Upper lobe of left lung (tissue), 6 donors: ENCODE results near the gene PPRC1. TPM values are rescaled to one million over a fixed set of nuclear protein-coding genes. Genes with fewer than 3 reads are reported as not detected.

Experiments
- ATAC-seq, 2 donors: fragments of 200-7000 bp; cut with Tn5 transposase; one replicate each; pipeline ENCODE4 v1.9.1; 2022; ENCODE audit warnings: mild to moderate bottlenecking in 2 of 2, moderate library complexity in 2 of 2; ENCODE audit not compliant: low FRiP score in 2 of 2
- DNase-seq, 2 donors: peaks; one replicate each; pipeline ENCODE4 v3.0.0-alpha.2; 2019 to 2020
- H3K27ac ChIP-seq, 4 donors: fragments of 200-600 bp; sonication (generic); one replicate each; pipeline ENCODE4 v1.5.1; 2016 to 2019
- H3K27me3 ChIP-seq, 4 donors: fragments of 200-600 bp; sonication (generic); one replicate each; pipeline ENCODE4 v1.5.1; 2017 to 2019
- H3K36me3 ChIP-seq, 4 donors: fragments of 200-600 bp; sonication (generic); one replicate each; pipeline ENCODE4 v1.5.1; 2016 to 2019
- H3K4me1 ChIP-seq, 4 donors: fragments of 200-600 bp; sonication (generic); one replicate each; pipeline ENCODE4 v1.5.1; 2018 to 2019
- H3K4me3 ChIP-seq, 4 donors: fragments of 200-600 bp; sonication (generic); one replicate each; pipeline ENCODE4 v1.5.1; 2017 to 2019; ENCODE audit warnings: mild to moderate bottlenecking in 2 of 4, moderate library complexity in 1 of 4
- H3K9me3 ChIP-seq, 4 donors: fragments of 200-600 bp; sonication (generic); one replicate each; pipeline ENCODE4 v1.5.1; 2018 to 2019
- EP300 ChIP-seq, 4 donors: sonication (generic); formaldehyde crosslinking; IDR thresholded peaks; one replicate each; pipeline ENCODE4 v1.5.1; 2017; ENCODE audit warnings: antibody characterized with exemption in 4 of 4, control low read depth in 2 of 4
- POLR2A ChIP-seq, 4 donors: fragments of 450-650 bp; IDR thresholded peaks; one replicate each; pipeline ENCODE4 v1.5.1; 2016 to 2017; ENCODE audit warnings: antibody characterized with exemption in 4 of 4, mild to moderate bottlenecking in 2 of 4
- POLR2AphosphoS5 ChIP-seq, 2 donors: sonication (generic); formaldehyde crosslinking; IDR thresholded peaks; one replicate each; pipeline ENCODE4 v1.5.1; 2017; ENCODE audit warnings: antibody characterized with exemption in 2 of 2
- WGBS, 2 donors: methylation state at CpG; one replicate each; pipeline ENCODE4 v1.1.5; 2017 to 2018; 5-methylcytosine and 5-hydroxymethylcytosine counted together
- total RNA-seq, 6 donors: library from RNA; depleted of rRNA in 4 of 6; stranded (reverse); fragments of >200 nt in 4 of 6; gene quantifications; one replicate each; pipeline versions ENCODE4 v1.1.0 to v1.2.1, GENCODE V29; 2016 to 2021
- TF ChIP-seq, protein P1 (sequence below), 6 experiments: fragments of 450-650 bp in 4 of 6; fragments of 200-600 bp in 2 of 6; sonication (generic) in 2 of 6; IDR thresholded peaks; one replicate each; pipeline ENCODE4 v1.5.1; 2016 to 2019; ENCODE audit warnings: antibody characterized with exemption in 6 of 6
- donor health status: DM: no; HTN: no; CAD: no; lungs with moderate emphysema.
- donor health status: DM: no; HTN: yes; CAD: no; lungs with severe emphysema.

PPRC1 gene
- total RNA-seq, 6 donors from 2014 or later = 29.3 to 57.6 (median 40.3) TPM

DNA sequence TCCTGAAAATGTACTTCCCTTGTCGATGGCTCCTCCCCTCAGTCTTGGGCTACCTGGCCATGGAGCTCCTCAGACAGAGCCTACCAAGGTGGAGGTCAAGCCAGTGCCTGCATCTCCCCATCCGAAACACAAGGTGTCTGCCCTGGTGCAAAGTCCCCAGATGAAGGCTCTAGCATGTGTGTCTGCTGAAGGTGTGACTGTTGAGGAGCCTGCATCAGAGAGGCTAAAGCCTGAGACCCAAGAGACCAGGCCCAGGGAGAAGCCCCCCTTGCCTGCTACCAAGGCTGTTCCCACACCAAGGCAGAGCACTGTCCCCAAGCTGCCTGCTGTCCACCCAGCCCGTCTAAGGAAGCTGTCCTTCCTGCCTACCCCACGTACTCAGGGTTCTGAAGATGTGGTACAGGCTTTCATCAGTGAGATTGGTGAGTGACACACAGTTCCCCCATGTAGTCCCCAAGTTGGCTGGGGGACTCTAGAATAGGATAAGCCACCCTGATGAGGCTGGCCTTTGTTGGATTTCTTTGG, 8.8 kb downstream of the PPRC1 start:
- TF ChIP-seq POLR2AphosphoS5 (IDR thresholded peaks at IDR 0.05) = no peak
- H3K36me3 ChIP-seq = peaks cover 31 to 82% (median 70%) of the 10 kb centered on the region in 4 donors
- DNase-seq = no peak
- no peaks in the 10 kb centered on the region for H3K9me3 ChIP-seq
- no peak overlapping the region for H3K4me3 ChIP-seq
- H3K27ac ChIP-seq = no peak overlapping the region
- ATAC-seq = no peak
- H3K4me1 ChIP-seq = peaks cover 4 to 15% (median 10%) of the 10 kb centered on the region in 4 donors
- H3K27me3 ChIP-seq = no peaks in the 10 kb centered on the region
- WGBS, 2 donors = 88 to 100% methylated on average over 1 to 4 of the region's 4 CpGs

DNA sequence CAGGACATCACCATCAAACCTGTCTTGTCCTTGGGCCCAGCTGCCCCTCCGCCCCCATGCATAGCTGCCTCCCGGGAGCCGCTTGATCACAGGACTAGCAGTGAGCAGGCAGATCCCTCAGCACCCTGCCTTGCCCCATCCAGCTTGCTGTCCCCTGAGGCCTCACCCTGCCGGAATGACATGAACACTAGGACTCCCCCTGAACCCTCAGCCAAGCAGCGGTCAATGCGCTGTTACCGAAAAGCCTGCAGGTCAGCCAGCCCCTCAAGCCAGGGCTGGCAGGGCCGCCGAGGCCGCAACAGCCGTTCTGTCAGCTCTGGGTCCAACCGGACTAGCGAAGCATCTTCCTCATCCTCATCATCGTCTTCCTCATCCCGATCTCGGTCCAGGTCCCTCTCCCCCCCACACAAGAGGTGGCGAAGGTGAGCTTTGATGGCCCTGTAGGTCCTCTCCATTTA, 14.2 kb downstream of the PPRC1 start:
- WGBS, 2 donors = 93 to 96% methylated on average over 15 to 16 of the region's 17 CpGs
- Histone ChIP-seq H3K27me3 (no peaks in the 10 kb centered on the region), H3K36me3 (peaks cover 13 to 82% (median 60%) of the 10 kb centered on the region in 4 donors), H3K4me3 (no peak overlapping the region), H3K27ac (no peak overlapping the region), H3K9me3 (no peaks in the 10 kb centered on the region), H3K4me1 (peaks cover 6 to 8% (median 7%) of the 10 kb centered on the region in 4 donors)
- ATAC-seq (no peak), DNase-seq (peak in 1 of 2 donors; percentile 74)
- TF ChIP-seq, protein P1, sequence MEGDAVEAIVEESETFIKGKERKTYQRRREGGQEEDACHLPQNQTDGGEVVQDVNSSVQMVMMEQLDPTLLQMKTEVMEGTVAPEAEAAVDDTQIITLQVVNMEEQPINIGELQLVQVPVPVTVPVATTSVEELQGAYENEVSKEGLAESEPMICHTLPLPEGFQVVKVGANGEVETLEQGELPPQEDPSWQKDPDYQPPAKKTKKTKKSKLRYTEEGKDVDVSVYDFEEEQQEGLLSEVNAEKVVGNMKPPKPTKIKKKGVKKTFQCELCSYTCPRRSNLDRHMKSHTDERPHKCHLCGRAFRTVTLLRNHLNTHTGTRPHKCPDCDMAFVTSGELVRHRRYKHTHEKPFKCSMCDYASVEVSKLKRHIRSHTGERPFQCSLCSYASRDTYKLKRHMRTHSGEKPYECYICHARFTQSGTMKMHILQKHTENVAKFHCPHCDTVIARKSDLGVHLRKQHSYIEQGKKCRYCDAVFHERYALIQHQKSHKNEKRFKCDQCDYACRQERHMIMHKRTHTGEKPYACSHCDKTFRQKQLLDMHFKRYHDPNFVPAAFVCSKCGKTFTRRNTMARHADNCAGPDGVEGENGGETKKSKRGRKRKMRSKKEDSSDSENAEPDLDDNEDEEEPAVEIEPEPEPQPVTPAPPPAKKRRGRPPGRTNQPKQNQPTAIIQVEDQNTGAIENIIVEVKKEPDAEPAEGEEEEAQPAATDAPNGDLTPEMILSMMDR (IDR thresholded peaks at IDR 0.05) = no peak
- TF ChIP-seq EP300 (IDR thresholded peaks at IDR 0.05) (no peak), POLR2AphosphoS5 (IDR thresholded peaks at IDR 0.05) (no peak), POLR2A (IDR thresholded peaks at IDR 0.05) (no peak)

DNA sequence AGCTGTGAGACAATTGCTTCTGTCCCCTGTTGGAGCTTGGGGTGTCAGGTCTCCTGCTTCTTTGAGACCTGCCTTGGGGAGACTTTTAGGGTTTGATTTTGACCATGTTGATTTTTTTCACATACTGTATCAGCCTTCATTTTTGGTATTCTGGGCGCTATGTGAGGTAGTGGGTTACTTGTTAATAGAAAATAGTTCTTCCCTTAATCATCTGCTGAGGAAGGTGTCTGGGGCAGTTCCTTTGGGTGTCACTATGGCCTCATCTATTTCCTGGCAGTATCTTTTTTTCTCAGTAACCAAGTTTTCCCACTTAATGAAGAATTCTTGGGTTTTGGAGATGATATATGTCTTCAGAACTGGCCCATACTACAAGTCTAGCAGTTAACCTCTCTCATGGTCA, 14.7 kb downstream of the PPRC1 start:
- Histone ChIP-seq H3K27me3 (no peaks in the 10 kb centered on the region), H3K4me3 (no peak overlapping the region), H3K4me1 (peaks cover 6 to 8% (median 7%) of the 10 kb centered on the region in 4 donors), H3K27ac (no peak overlapping the region), H3K9me3 (no peaks in the 10 kb centered on the region), H3K36me3 (peaks cover 12 to 79% (median 58%) of the 10 kb centered on the region in 4 donors)
- WGBS, 2 donors = 96 to 100% methylated on average over 1 of the region's 1 CpG
- no peak for TF ChIP-seq POLR2A (IDR thresholded peaks at IDR 0.05)
- TF ChIP-seq EP300 (IDR thresholded peaks at IDR 0.05) = no peak
- TF ChIP-seq, protein P1 (IDR thresholded peaks at IDR 0.05) = no peak
- no peak for TF ChIP-seq POLR2AphosphoS5 (IDR thresholded peaks at IDR 0.05)
- ATAC-seq (no peak), DNase-seq (no peak)

DNA sequence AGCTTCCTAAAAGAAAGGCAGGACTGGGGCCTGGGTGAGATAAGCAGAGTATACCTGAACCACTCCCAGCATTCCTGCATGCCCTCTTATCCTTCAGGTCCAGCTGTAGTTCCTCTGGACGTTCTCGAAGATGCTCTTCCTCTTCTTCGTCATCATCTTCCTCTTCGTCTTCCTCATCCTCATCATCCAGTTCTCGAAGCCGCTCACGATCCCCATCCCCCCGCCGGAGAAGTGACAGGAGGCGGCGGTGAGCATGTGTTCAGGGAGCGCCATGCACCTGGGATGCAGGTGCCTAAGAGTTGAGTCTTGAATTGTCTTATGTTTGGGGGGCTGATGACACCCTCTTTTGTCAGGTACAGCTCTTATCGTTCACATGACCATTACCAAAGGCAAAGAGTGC, 15.4 kb downstream of the PPRC1 start:
- ATAC-seq = no peak
- H3K36me3 ChIP-seq = peaks cover 12 to 72% (median 53%) of the 10 kb centered on the region in 4 donors
- whole genome bisulfite sequencing, 2 donors = 88 to 97% methylated on average over 13 of the region's 13 CpGs
- H3K4me1 ChIP-seq = peaks cover 10 to 15% (median 13%) of the 10 kb centered on the region in 4 donors
- H3K27me3 ChIP-seq = no peaks in the 10 kb centered on the region
- TF ChIP-seq EP300 (IDR thresholded peaks at IDR 0.05) (no peak), POLR2A (IDR thresholded peaks at IDR 0.05) (no peak), POLR2AphosphoS5 (IDR thresholded peaks at IDR 0.05) (no peak)
- TF ChIP-seq, protein P1 (IDR thresholded peaks at IDR 0.05) = no peak
- no peak for DNase-seq
- H3K27ac ChIP-seq = no peak overlapping the region
- H3K4me3 ChIP-seq = no peak overlapping the region
- H3K9me3 ChIP-seq = no peaks in the 10 kb centered on the region

DNA sequence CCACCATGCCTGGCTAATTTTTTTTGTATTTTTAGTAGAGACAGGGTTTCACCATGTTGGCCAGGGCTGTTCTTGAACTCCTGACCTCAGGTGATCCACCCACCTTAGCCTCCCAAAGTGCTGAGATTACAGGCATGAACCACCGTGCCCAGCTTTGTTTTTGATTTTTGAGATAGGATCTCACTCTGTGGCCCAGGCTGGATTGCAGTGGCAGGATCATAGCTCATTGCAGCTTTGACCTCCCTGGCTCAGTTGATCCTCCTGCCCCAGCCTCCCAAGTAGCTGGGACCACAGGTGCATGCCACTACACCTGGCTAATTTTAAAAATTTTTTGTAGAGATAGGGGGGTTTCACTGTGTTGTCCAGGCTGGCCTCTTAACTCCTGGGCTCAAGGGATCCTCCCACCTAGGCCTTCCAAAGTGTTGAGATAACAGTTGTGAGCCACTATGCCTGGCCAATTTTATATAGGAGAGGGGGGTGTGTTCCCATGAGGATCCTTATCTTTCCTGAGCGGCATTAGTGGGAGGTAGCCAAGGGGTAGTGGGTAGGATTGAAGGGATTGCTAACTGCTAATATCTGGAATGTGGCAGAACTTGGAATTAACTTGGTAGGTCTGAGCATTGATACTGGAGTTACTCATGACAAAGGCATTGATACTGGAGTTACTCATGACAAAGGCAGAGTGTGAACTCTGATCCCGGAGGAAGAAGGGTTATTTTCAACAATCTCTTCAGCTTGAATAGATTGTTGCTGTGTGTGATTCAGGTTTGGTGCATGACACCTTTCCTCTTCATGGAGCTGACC, 18.3 kb downstream of the PPRC1 start:
- peaks cover 12 to 64% (median 37%) of the 10 kb centered on the region in 4 donors for H3K36me3 ChIP-seq
- DNase-seq (no peak), ATAC-seq (no peak)
- H3K4me1 ChIP-seq = peaks cover 17 to 27% (median 22%) of the 10 kb centered on the region in 4 donors
- no peaks in the 10 kb centered on the region for H3K9me3 ChIP-seq
- WGBS, 2 donors = 68 to 72% methylated on average over 3 of the region's 3 CpGs
- no peaks in the 10 kb centered on the region for H3K27me3 ChIP-seq
- peak overlapping the region in 3 of 4 donors; percentile 81 to 99 (median 89) for H3K4me3 ChIP-seq
- H3K27ac ChIP-seq = peak overlapping the region; percentile 87 to 91 (median 90)
- TF ChIP-seq EP300 (IDR thresholded peaks at IDR 0.05) (no peak), POLR2AphosphoS5 (IDR thresholded peaks at IDR 0.05) (no peak), POLR2A (IDR thresholded peaks at IDR 0.05) (no peak)
- TF ChIP-seq, protein P1 (IDR thresholded peaks at IDR 0.05) = no peak
